ENCODE measurements around the gene PNPLA2.

Gene PNPLA2

GRCh38 chr11:849104-849824 is 30.6 kb downstream of the PNPLA2 start:
- TF ChIP-seq CTCF (IDR thresholded peaks at IDR 0.05) (no peak), ZFX (IDR thresholded peaks at IDR 0.05; ENCODE audit: borderline replicate concordance) (no peak)
- H3K27ac ChIP-seq: no peak overlapping the region

GRCh38 chr11:849951-850774 is 31.4 kb downstream of the PNPLA2 start:
- no peak for TF ChIP-seq CTCF (IDR thresholded peaks at IDR 0.05)
- no peak for TF ChIP-seq ZFX (IDR thresholded peaks at IDR 0.05; ENCODE audit: borderline replicate concordance)
- no peak overlapping the region for H3K27ac ChIP-seq

- no peak overlapping the region for H3K27ac ChIP-seq
- TF ChIP-seq CTCF (IDR thresholded peaks at IDR 0.05): no peak
- TF ChIP-seq ZFX (IDR thresholded peaks at IDR 0.05; ENCODE audit: borderline replicate concordance): no peak
Measured at GRCh38 chr11:850775-851763, 32.4 kb downstream of the PNPLA2 start.

- no peak overlapping the region for H3K27ac ChIP-seq
- TF ChIP-seq ZFX (IDR thresholded peaks at IDR 0.05; ENCODE audit: borderline replicate concordance): no peak
- TF ChIP-seq CTCF (IDR thresholded peaks at IDR 0.05): no peak
Measured at GRCh38 chr11:852762-853161, 34.0 kb downstream of the PNPLA2 start.

GRCh38 chr11:853682-854448 is 35.2 kb downstream of the PNPLA2 start:
- no peak for TF ChIP-seq ZFX (IDR thresholded peaks at IDR 0.05; ENCODE audit: borderline replicate concordance)
- no peak for TF ChIP-seq CTCF (IDR thresholded peaks at IDR 0.05)
- no peak overlapping the region for H3K27ac ChIP-seq

- TF ChIP-seq ZFX (IDR thresholded peaks at IDR 0.05; ENCODE audit: borderline replicate concordance): no peak
- TF ChIP-seq CTCF (IDR thresholded peaks at IDR 0.05): no peak
- no peak overlapping the region for H3K27ac ChIP-seq
Measured at GRCh38 chr11:854601-855329, 36.1 kb downstream of the PNPLA2 start.
